EL (cell line): ENCODE measurements around the gene MRAP2.
"Not testable (repeated sequence)": the region's sequence is repeated elsewhere in the genome, so short reads cannot be mapped to it uniquely, and the experiment has no call there.

Experiments
- DNase-seq: peaks from one replicate; pipeline ENCODE4 v3.0.0-alpha.2; 2016

MRAP2 gene

DNA sequence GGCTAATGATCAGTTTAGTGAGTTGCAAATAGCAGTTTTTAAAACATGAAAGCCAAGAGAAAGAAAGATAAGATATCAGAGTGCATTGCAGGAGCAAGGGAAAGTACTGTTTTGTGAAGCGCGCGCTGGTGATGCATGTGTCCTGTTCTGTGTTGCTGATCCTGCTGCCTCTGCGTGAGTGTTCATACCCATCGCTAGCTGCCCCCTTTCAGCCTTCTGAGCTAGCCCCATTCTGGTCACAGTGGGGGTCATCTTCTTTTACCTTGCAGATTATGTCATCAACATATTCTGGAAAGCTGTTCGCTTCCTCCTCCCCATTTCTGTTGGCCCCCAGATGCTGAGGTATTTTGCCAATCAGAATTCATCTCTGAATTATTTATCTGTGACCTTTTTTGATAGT lies 1.9 kb downstream of the MRAP2 start:
- no peak for DNase-seq

DNA sequence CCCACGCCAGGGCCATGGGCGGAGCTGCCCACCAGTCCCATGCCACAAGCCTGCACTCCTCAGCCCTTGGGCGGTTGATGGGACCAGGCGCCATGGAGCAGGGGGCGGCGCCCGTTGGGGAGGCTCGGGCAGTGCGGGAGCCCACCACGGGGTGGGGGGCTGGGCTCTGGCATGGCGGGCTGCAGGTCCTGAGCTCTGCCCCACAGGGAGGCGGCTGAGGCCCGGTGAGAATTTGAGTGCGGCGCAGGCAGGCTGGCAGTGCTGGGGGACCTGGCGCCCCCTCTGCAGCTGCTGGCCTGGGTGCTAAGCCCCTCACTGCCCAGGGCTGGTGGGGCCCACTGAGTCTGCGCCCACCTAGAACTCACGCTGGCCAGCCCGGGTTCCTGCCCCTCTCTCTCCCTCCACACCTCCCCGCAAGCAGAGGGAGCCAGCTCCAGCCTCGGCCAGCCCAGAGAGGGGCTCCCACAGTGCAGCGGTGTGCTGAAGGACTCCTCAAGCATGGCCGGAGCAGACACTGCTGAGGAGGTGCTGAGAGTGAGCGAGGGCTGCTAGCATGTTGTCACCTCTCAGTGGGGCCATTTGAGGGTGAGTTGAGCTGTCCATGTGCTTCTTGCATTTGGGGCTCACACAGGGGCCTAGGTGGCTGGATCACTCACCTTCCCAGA lies 4.0 kb downstream of the MRAP2 start:
- DNase-seq: no peak

DNA sequence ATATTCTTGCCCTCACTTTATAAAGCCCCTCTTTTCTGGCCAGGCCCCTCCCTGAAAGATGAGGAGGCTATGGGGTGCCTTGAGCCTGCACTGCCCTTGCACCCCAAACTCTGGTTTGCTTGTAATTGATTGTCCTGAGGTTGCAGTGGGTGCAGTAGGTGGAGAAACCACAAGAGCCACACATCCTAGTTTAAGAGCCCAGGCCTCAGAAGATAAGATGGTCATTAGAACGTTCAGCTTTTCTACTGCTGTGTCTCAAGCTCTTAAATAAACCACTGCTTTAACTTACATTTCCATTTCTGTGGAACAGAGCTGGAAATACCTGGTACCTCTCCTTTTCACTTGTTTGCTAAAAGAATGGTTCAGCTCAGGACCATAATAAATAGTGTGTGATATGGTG lies 9.0 kb downstream of the MRAP2 start:
- DNase-seq: no peak

DNA sequence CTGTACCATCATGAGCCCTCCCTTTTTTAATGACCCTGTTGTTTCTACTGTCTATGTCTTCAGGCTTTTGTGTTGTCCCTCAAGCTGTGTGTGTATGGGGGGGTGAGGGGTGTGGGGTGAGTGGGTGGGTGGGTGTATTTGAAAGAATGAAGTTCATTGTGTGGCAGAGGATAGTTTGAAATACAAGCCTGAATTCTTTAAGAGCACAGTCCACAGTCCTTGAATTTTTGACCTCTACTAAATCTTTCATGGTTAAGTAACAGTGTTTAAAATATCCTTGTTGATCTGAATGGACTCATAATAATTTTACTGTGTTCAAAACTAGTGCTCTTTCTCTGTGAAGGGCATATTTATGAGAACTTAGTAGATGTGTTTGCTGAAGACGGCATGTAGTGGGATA lies 10.0 kb downstream of the MRAP2 start:
- DNase-seq: no peak

DNA sequence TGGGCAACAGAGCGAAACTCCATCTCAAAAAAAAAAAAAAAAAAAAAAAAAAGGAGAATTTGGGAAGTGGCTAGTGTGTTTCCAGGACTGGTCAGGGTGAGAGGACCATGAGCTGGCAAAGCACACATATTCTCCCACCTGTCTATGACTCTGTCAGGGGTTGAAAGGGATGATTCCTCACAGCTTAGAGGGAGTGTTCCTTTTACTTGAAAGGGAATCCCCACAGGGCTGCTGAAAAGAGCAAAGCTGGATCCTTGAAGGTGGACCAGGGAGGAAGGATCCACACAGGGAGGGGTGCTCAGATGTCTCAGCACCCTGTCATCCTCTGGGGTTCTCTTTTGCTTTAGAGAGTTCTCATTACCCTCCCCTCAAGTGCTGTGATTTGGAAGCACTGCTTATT lies 13.2 kb downstream of the MRAP2 start:
- DNase-seq: no peak

DNA sequence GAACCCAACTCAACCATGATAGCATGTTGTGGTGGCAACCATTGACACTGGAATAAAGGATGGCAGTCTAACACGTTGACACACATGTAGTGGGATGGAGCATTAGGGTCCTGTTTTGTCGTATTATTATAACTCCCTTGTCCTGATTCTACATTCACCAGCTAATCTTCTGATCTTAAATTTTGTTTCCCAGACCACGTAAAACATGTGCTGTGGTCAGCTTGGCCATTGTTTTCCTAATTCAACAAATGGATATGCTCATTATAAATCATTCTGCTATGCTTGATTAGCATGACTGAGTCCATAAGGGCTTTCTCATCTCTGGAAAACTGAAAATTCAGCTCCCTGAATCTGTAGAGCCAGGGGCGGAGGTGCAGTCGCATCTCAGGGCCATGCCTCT lies 15.0 kb downstream of the MRAP2 start:
- DNase-seq: no peak

DNA sequence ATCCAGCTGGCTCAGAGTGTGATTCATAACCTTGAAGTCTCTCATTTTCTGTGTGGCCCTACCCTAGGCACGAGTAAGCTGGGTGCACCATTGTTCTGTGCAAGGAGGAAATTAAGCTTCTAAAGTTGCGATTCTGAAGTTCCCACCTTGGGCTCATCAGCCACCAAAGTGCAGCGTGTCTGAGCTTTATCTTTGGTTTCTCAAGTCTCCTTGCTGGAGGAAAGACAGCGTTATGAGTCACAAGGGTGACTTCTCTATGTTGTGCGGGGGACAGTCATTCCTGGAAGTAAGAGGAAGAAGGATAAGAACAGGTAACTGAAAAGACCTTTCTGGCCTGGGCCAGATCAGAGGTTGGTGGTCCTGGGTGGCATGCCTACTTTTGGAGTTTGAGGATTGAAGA lies 16.8 kb downstream of the MRAP2 start:
- no peak for DNase-seq

DNA sequence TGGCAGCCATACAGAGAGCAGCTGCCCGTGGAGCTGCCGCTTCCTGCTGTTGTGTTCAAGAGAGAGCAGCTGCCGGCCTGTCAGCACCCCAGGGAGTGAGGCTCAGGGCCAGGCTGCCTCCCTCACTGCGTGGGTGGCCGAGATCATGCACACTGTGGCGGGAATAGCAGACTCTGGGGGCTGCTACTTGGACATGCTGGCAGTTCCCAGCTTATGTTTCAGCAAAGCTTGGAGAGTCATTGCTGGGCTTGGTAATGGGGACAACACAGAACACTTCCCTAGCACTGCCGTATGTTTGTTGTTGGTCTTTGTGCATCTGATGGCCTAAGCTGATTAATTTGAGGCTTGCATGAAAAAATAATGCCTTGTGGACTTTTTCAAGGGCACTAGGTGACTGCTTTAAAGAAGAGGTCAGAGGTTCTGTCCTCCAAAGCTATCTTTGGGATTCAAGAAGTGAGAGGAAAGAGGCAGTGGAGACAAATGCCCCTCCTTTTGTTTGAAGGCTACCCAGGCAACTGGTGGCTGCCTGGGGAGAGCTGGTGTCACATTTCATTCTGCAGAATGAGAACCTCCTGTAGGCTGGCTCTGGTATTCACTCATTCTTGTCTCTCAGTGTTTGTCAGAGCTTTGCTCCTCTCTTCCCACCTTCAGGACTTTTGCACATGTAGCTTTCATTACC lies 18.8 kb downstream of the MRAP2 start:
- peak; percentile 49 for DNase-seq

DNA sequence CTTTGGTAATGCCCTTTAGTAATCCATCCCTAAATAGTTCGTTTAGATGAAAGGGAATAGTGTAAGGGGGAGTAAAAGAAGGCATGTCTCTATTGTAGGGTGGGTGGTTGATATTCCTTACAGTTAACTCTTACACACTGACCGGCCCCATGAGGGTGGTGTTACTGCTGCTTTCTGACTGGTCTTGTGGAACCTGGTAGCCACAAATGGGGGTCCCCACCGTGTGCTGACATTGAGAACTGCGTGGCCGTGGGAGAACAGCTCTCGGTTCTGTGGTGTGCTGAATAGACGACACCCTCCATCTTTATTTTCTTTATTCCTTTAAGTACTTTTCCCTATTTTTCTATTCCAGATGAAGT lies 19.3 kb downstream of the MRAP2 start:
- DNase-seq: no peak

DNA sequence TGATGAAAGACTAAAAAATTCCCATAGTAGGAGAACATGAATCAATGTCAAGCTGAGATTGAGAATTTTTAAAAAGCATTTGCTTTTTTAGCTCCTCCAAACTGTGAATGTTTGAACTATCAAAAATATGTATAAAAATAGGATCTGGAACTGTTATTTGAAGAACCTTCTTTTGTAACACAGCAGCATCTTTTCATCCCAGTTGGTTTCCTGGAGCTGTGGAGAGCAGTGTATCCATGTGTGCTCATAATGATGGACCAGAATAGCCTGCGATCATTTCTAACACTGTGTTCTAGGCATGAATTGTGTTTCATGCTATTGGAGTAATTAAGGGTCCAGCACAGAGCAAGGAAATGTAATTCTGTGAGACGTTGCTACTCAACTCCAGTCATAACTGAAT lies 22.1 kb downstream of the MRAP2 start:
- no peak for DNase-seq

DNA sequence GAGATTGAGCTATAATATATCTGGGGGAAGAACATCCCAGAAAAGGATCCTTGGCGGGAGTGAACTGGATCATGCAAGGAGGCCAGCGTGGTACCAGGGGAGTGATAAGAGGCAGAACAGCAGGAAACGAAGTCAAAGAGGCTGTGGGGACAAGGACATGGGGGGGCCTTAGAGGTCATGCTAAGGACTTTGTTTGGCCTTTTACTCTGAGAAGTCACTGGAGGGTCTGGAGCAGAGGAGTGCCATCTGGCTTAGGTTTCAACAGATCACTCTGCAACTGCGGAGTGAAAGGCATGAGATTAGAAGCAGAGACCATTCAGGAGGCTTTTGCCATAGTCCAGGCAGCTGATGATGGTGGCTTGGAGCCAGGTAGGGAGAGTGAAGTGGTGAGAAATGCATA lies 24.3 kb downstream of the MRAP2 start:
- no peak for DNase-seq

DNA sequence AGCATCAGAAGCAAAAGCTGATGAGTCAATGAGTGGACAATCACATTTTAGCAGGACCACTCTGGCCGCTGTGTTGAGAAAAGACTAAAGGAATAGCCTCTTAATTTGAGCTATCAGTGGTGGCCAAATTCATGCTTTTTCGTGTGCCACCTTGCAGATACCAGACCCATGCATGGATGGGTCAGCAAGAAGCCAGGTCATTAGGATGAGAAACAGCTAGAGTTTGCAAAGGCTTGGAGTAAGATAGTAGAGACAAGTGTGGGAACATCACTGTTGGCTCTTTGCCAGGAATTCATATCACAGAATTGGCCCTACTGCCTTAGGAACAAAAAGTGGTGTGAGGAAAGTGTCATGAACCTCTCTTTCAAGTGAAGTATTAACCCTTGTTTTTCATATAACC lies 25.5 kb downstream of the MRAP2 start:
- no peak for DNase-seq

DNA sequence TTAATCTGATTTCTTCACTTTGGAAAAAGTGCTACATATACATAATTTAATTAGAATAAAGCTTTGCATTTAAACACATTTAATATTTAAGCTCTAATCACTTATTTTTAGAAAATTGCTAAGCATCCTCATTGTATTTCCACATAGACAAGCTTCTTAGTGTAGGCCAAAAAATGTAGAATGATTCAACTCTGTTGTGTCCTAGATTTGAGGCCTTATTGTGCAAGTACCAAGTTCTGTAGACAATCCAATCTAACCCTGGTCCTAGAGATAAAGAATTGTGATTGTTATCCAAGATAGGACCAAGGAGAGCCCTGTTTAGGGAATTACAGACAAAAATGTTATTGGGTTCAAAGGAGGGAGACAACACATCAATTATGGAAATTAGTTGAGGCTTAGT lies 27.6 kb downstream of the MRAP2 start:
- no peak for DNase-seq

DNA sequence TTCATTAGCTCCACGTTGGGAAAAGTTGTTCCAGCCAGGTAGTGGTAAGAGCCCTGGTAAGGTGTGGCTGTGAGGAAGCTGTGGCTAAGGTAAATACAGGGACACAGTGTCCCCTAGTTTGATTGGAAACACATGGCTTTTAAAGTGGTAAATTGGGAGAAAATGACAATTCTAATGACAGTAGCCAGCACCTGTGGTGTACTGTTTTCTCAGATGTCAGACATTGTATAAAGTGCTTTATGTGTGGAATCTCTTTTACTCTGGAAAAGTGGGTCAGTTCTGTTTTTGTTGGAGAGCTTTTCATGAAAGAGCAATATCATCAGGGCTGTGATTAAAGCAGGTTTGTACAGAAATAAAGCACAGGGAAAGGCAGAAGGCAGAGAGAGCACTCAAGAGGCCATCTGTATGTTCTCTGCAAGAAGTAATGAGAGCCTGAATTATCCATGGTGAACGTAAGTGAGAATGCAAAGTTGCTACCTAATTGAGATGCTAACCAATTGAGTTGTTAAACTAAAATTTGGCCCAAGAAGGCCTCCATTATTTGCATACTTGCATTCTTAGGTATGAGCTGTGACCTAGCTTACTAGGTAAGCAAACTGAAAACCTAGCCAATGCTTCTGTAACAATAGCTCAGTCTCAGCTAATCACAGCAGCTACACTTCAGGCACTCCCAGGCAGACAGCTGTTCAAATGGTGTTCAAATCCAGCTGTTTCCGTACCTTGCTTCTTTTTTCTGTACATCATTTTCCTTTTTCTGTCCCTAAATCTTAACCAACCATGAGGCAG lies 28.2 kb downstream of the MRAP2 start:
- no peak for DNase-seq

DNA sequence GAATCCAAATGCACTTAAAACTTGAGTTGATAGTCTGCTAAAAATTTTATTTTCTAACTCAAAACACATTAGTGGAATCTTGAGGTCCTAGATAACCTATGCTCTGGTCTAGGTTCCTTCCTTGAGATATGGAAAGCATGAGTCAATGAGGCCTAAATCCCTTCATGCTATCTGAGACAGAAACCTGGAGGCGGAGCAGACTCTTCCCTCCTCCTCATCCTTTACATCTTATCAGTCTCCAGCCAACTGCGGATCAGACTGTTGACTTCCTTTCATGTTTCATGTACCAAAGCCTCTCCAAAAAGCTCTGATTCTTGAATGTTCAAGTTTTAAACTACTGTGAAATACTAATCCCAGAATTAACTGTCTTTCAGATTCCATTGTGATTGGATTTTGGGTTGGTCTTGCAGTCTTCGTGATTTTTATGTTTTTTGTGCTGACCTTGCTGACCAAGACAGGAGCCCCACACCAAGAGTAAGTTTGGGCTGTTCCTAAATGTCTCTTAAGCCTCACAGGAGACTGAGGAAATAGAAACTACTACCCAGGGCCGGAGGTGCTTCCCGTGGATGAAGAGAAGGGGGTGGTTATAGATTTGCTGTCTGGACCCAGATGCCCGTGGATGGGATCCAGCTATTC lies 29.1 kb downstream of the MRAP2 start:
- no peak for DNase-seq

DNA sequence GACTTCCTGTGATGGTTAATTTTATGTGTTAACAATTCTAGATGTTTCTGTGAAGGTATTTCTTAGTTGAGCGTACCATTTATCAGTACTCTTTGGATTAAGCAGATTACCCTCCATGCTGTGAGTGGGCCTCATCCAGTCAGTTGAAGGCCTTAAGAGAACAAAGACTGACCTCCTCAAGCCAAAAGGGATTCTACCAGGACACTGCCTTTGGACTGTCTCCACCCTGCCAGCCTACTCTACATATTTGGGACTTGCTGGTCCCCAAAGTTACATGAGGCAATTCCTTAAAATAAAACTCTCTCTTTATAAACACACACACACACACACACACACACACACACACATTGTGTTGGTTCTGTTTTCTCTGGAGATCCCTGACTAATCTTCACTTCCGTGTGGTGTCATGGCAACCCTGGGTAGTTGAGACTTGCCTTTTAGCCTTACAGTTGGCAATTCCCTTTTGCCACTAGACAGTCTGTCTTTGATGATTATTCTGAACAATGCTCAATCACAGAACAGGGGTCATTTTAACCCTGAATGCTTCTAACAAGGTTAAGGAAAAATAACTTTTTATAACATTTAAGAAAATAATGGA lies 32.2 kb downstream of the MRAP2 start:
- peak; percentile 56 for DNase-seq

DNA sequence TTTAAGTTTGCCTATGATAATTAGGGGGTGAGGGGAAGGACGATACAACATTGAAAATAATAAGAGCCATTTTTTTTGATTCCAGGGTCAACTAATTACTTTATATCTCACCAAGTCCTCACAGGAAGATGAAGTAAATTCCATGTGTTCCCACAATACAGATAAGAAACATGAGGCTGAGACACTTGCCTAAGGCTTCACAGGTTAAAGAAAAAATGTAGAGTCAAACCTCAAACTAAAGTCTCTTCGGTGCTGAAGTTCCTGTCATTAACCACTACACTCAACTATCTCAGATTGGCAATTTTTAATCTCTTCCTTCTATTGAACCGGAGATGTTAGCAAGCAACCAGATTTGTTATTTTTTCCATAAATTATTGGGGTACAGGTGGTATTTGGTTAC lies 33.0 kb downstream of the MRAP2 start:
- peak; percentile 17 for DNase-seq

DNA sequence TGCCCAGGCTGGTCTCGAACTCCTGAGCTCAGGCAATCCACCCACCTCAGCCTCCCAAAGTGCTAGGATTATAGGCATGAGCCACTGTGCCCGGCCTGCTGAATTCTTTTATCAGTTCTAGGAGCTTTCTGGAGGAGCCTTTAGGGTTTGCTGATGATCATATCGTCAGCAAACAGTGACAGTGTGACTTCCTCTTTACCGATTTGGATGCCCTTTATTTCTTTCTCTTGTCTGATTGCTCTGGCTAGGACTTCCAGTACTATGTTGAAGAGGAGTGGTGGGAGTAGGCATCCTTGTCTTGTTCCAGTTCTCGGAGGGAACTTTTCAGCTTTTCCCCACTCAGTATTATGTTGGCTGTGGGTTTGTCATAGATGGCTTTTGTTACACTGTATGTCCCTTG lies 35.3 kb downstream of the MRAP2 start:
- not testable (repeated sequence) for DNase-seq

DNA sequence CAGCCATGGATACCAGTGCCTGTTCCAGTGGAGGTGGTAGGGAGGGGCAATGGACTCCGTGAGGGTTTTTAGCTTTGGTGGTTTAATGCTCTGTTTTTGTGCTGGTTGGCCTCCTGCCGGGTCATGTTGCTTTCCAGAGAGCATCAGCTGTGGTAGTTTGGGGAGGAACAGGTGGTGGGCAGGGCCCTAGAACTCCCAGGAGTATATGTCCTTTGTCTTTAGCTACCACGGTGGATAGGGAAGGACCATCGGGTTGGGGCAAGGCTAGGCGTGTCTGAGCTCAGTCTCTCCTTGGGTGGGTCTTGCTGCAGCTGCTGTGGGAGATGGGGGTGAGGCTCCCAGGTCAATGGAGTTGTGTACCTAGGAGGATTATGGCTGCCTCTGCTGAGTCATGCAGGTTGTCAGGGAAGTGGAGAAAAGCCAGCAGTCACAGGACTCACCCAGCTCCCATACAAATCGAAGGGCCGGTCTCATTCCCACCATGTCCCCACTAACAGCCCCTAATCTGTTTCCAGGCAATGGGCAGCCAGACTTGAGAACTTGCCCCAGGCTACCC lies 38.9 kb downstream of the MRAP2 start:
- DNase-seq: no peak

DNA sequence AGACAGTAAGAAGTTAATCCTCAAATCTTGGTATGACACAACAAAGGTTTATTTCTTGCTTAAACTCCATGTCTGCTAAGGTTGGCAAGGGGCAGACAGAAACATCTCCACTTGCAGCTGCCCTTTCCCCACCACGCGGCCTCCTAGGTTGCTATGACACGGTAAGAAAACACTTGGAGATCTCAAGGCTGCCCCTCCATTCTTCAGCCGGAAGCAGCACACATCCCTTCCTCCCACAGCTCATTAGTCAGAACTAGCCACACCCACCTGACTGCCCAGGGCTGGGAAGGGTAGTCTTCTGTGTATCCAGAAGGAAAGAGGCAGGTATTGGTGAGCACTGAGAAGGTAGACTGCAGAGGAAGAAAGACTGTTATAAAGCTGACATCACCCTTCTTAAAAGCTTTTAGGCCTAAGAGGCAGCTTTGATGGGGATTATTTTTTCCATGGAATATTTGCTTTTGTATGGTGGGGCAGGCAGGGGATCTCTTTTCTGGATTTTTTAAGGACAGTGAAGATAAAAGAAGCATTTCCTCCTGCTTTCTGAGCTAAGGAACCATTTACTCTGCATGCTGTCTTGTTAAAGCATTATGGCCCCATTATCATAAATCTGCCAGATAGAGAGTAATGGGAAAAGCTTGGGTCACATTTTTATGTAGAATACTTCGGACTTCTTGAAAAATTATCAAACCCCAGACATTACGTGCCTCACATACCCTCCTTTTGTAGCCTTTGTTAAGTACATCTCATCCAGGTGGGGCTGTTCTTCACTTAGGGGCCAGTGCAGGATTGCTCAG lies 41.6 kb downstream of the MRAP2 start:
- peak; percentile 51 for DNase-seq

DNA sequence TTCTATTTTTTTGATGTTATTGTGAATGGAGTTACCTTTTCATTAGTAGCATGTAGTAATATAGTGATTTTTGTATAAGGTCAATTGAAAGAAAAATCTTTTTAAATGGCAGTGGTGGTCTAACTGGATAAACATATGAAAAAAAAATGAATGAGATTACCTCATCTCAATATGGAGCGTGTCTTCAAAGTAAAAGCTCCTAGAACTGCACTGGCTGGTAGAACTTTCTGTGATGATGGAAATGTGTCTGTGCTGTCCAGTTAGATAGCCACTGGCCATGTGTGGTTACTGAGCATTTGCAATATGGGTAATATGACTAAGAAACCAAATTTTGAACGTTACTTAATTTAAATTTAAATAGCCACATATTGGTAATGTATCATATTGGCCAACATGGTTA lies 44.1 kb downstream of the MRAP2 start:
- no peak for DNase-seq

DNA sequence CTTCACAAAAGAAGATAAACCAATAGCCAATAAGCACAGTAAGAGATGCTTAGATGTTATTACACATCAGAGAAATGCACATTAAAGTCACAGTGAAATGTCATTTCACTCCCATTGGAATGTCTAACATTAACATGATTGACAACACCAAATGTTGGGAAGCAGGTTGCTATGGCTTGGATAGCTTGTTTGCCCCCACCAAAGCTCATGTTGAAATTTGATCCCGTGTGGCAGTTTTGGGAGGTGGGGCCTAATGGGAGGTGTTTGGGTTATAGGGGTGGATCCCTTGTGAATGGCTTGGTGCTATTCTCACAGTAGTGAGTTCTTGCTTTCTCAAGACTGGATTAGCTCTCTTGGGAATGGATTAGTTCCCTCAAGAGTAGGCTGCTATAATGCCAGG lies 44.8 kb downstream of the MRAP2 start:
- no peak for DNase-seq
